ENCODE data around the gene MOV10L1.

Gene MOV10L1

GRCh38 chr22:50211147-50211546 is 121.3 kb downstream of the MOV10L1 start:
- Histone ChIP-seq H3K27ac (no peak overlapping the region), H2AFZ (no peak overlapping the region), H3K4me3 (ENCODE audit: low read depth, low read length) (no peak overlapping the region), H3K9ac (no peak overlapping the region), H3K4me1 (peaks cover 2% of the 10 kb centered on the region), H3K79me2 (peaks cover 7% of the 10 kb centered on the region), H3K36me3 (ENCODE audit: control insufficient read depth, insufficient read depth, low read length) (no peaks in the 10 kb centered on the region), H3K4me2 (ENCODE audit: low read length) (no peak overlapping the region), H3K9me3 (ENCODE audit: control insufficient read depth, low read length) (no peaks in the 10 kb centered on the region), H3K27me3 (ENCODE audit: control insufficient read depth, insufficient read depth, low read length) (no peaks in the 10 kb centered on the region)
- TF ChIP-seq CTCF (IDR thresholded peaks at IDR 0.05) = no peak

Data from parathyroid adenoma (tissue), 2 donors.